Left ventricle myocardium superior (tissue), 1 donor: ENCODE results near the gene HPGD. TPM values are rescaled to one million over a fixed set of nuclear protein-coding genes. Genes with fewer than 3 reads are reported as not detected.

Experiments
- ATAC-seq: fragments of 200-7000 bp; cut with Tn5 transposase; one replicate; pipeline ENCODE4 v1.9.1; 2020; ENCODE audit warnings: mild to moderate bottlenecking, moderate library complexity
- DNase-seq: peaks from one replicate; pipeline ENCODE4 v3.0.0-alpha.2; 2020
- intact Hi-C: fragments of 100-400 bp; cut with micrococcal nuclease; formaldehyde crosslinking; loops from one replicate; pipeline ENCODE4 v1.11.0; 2022
- total RNA-seq: library from RNA; stranded (reverse); fragmentation: NEBNext Ultra II Directional; extraction: Animal tissue kit (Norgen Biotek cat#: 25700); gene quantifications from one replicate; pipeline ENCODE4 v1.2.1, GENCODE V29; 2021
- donor health status: DM: no; HTN: yes; CAD: no; lungs with severe emphysema.

The HPGD gene
- total RNA-seq, 1 donor from 2014 or later = 1.1 TPM

DNA sequence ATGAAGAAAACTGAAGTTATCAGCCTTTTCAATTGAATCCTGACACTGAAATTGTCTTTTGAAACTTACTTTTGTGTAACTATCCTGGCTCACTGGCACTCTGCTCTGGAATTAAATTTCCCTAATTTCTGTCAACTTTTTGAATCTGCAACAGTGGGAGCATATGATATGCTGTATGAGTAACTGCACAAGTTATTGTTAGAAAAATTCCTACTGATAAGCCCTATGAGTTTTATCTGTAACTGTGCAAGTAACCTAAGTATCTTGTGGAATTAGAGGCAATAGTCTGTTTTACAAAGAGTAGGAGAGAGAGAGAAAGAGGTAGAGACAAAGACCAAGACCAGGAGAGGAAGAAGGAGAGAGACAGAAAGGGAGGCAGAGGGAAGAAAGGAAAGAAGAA, 9.2 kb upstream of the HPGD start:
- DNase-seq = no peak
- intact Hi-C loops = no loop called here
- no peak for ATAC-seq

- intact Hi-C loops = no loop called here
- ATAC-seq = no peak
- DNase-seq = no peak
Observed at GRCh38 chr4:174528226-174528625, 5.9 kb upstream of the HPGD start.

GRCh38 chr4:174526731-174527130, 4.4 kb upstream of the HPGD start:
- DNase-seq (no peak), ATAC-seq (no peak)
- intact Hi-C loops = no loop called here

DNA sequence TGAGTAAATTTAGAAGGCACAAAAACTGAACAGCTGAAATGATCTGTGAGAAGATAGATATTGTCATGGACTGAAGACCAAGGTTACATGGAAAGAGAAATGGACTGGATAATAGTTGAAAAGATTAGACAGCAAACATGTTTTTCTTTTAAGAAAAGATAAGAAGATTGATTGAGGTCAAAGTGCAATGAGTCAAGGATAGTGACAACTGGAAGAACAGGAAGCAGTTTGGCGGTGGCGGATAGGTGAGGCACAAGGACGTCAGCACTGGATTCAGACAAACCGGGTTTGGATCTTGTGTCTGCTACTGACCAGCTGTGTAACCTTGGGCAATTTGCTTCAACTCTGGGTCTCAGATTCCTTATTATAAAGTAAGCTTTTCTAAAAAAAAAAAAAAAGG, 2.0 kb upstream of the HPGD start:
- DNase-seq (no peak), ATAC-seq (no peak)
- intact Hi-C loops = no loop called here

GRCh38 chr4:174523025-174523693, 871 bp upstream of the HPGD start:
- no peak for DNase-seq
- peak; percentile 32 for ATAC-seq
- intact Hi-C loops = no loop called here

DNA sequence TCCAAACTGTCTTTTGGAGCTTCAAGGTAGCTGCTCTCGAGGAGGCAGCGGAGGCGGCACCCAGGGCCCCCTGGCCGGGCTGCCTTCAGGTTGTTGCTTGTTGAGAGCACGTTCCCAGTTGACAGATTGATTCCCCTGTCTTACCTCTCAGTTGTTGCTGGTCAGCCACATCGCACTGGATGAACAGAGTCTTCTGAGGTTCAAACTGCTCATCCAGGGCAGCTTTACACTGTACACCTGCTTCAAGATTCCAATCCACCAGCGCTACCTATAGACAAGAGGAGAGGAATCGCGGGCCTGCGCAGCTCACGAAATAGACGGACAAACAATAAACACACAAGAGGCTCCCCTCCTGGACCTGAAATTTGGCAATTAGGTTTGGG, 497 bp downstream of the HPGD start:
- peak; percentile 31 for DNase-seq
- ATAC-seq = peak; percentile 37
- intact Hi-C loops = no loop called here

- ATAC-seq (no peak), DNase-seq (no peak)
- intact Hi-C loops = no loop called here
Observed at GRCh38 chr4:174520660-174521059, 1.6 kb downstream of the HPGD start.

DNA sequence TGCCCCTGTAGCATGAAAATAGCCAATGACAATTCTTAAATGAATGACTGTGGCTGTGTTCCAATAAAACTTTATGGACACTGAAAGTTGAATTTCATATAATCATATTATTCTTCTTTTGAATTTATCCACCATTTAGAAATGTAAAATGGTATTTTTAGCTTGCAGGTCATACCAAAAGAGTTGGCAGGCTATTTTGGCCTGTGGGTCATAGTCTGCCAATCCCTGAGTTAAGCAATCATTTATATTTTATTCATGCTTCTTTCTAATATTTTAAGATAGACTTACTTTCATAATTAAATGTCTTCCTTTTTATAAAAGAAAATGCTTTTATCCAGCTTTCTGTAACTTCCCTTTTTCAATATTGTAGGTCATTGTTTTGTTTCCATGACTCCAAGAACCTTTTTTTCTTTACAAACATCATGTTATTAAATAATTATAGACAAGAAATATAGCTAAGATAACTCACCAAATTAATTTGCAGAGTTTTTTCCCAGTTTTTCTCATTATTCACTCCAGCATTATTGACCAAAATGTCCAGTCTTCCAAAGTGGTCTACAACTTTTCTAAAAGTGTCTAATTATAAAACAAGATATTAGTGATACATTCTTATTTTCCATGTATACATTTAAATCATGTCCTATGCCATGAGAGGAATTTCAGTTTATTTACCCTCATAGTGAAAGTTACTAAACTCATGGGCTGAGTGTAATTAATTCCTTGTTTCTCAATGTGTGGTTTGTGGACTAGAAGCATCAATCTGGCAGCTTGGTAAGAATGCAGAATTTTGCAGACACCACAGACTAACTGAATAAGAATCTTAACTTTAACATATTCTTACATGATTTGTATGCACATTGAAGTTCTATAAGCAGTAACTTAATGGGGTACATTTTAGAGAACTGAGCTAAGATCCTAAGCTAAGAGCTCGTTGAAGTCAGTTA, 4.5 kb downstream of the HPGD start:
- intact Hi-C loops = no loop called here
- DNase-seq (no peak), ATAC-seq (no peak)

DNA sequence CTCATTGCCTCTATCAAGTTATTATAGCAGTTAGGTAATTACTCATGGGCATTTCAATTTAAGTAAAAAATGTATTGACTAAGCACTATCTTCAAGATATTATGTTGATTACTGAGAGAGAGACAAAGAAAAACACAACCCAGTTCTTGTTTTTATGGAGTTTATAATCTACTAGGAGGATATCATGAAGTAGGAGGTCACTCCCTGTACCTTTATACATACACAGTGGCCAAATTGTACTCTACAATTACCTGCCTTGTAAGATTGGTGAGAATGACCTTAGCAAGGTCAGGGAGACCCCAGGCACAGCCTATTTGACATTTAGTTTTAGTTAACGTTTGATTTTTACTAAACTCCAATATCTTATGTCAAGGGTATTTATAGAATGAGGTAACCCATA, 5.5 kb downstream of the HPGD start:
- intact Hi-C loops = no loop called here
- ATAC-seq (no peak), DNase-seq (no peak)

DNA sequence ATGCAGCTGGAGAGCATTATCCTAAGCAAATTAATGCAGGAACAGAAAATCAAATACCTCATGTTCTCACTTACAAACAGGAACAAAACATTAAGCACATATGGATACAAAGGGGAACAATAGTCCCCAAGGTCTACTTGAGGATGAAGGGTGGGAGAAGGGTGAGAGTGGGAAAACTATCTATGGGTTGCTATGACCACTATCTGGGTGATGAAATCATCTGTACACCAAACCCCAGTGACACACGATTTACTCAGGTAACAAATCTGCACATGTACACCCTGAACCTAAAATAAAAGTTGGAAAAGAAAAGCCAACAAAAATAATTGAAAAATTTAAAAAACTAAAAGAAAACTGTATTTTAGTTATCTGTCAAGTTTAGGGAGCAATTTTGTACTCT, 5.9 kb downstream of the HPGD start:
- DNase-seq (no peak), ATAC-seq (no peak)
- intact Hi-C loops = no loop called here

- no peak for DNase-seq
- intact Hi-C loops = no loop called here
- no peak for ATAC-seq
Observed at GRCh38 chr4:174512745-174513144, 9.5 kb downstream of the HPGD start.

DNA sequence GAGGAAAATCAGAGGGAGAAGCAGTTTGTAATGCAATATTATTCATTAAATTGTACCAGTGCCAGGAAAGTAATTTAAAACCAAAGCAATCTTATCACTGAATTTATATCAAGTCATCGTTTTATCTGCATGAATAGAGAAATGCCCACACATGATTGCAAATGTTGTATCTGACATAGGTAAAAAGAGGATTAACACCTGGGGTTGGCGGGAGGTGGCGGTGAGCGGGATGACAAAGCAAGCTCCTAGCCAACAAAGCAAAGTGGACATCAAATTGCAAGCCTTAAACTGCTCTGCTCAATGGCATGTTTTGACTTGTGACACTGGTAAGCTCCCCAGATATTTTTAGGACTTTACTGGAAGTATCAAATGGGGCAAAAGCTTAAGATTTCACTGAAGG, 16.4 kb downstream of the HPGD start:
- ATAC-seq (no peak), DNase-seq (no peak)
- intact Hi-C loops = no loop called here

GRCh38 chr4:174505007-174505406, 17.3 kb downstream of the HPGD start:
- ATAC-seq = no peak
- intact Hi-C loops = no loop called here
- DNase-seq = no peak

DNA sequence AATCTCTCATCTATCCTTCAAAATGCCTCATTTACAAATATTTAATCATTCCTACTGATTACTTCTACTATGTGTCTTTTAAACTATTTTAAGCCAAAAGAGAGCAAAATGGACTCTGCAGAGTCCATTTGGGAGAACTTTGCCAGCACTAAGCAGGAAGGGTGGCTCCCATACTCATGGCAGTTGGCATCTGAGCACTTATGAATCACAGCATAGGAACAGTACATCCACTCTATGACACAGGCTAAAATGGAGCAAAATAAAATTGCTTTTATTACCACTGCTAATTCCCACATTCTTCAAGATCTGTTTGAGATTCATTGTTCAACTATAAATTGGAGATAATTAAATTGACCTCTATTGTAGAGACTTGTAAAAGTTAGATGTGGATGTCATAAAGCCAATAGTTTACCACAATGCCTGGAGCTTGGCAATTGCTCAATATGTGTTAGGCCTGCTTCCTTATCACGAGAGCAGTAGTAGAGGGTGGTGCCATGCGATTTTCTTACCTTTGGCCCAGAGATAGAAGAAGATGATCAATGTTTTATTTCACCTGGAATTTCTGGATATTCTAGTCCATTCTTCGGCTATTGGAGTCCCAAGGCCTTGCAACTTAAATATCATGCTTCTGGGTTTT, 19.1 kb downstream of the HPGD start:
- ATAC-seq = no peak
- no peak for DNase-seq
- intact Hi-C loops = no loop called here

GRCh38 chr4:174496631-174497432, 25.5 kb downstream of the HPGD start:
- no peak for DNase-seq
- intact Hi-C loops = no loop called here
- ATAC-seq = no peak

- intact Hi-C loops = no loop called here
- ATAC-seq = no peak
- no peak for DNase-seq
Observed at GRCh38 chr4:174495626-174496025, 26.7 kb downstream of the HPGD start.

- ATAC-seq = no peak
- no peak for DNase-seq
- intact Hi-C loops = no loop called here
Observed at GRCh38 chr4:174494726-174495125, 27.6 kb downstream of the HPGD start.

- DNase-seq (no peak), ATAC-seq (no peak)
- intact Hi-C loops = no loop called here
Observed at GRCh38 chr4:174494146-174494545, 28.1 kb downstream of the HPGD start.

DNA sequence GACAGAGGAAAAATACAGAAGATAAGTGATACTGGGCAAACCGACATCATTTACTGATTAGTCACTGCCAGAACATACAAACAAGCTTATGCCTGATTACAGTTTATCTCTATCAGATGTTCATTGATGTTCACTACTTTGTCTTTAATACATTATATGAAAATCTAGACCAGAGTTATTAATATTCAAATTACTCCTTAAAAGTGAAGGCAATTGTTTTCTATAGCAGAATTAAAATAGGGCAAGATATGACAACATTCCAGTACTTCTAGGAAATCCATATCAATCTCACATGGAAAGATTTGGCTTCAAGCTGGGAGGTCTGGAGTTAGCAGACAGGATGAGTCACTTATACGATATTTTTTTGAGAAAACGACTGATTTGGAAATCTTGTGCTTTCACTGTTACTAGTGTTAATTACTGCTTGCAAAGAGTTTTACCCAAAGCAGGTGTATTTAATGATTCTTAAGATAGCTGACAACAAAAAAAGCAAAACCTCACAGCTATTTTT, 31.8 kb downstream of the HPGD start:
- ATAC-seq = no peak
- intact Hi-C loops = no loop called here

More for the DNA sequence above, 31.8 kb downstream of the HPGD start:
- no peak for DNase-seq
